HepG2 (cell line): ENCODE measurements around the gene CPVL. TPM values are rescaled to one million over a fixed set of nuclear protein-coding genes. Genes with fewer than 3 reads are reported as not detected.
A peak's percentile ranks its signal among the peaks of the same experiment; 100 is the strongest.

Experiments
- ATF2 ChIP-seq: sonication (generic); formaldehyde crosslinking; IDR thresholded peaks from 2 replicates; pipeline ENCODE4 v1.4.0; 2020; ENCODE audit warnings: missing genetic modification reagents
- CENPT ChIP-seq: sonication (generic); formaldehyde crosslinking; IDR thresholded peaks from 2 replicates; pipeline ENCODE4 v1.8.0; 2022; ENCODE audit warnings: low read depth, mild to moderate bottlenecking, moderate library complexity, missing genetic modification reagents
- FOXA1 ChIP-seq, 2 experiments: fragments of 450-650 bp in 1 of 2; sonication (generic) in 1 of 2; formaldehyde crosslinking in 1 of 2; IDR thresholded peaks; 2 replicates each; pipeline versions ENCODE4 v1.4.0 to v1.6.1; 2016 to 2020; ENCODE audit warnings: missing genetic modification reagents in 1 of 2
- FOXP1 ChIP-seq, 2 experiments: fragments of 450-650 bp in 1 of 2; IDR thresholded peaks; 2 replicates each; pipeline ENCODE4 v1.6.1; 2017 to 2018; ENCODE audit warnings: antibody characterized with exemption in 1 of 2
- HDAC2 ChIP-seq: sonication (generic); formaldehyde crosslinking; IDR thresholded peaks from 2 replicates; pipeline ENCODE4 v1.4.0; 2020; ENCODE audit warnings: missing genetic modification reagents
- HDAC6 ChIP-seq: fragments of 200-600 bp; sonication (generic); IDR thresholded peaks from 2 replicates; pipeline ENCODE4 v1.7.0; 2017; ENCODE audit warnings: mild to moderate bottlenecking, antibody characterized with exemption, low read length, low read depth
- HMG20B ChIP-seq: conservative IDR thresholded peaks from 2 replicates; pipeline ENCODE4 v1.6.1; 2016; ENCODE audit warnings: missing genetic modification reagents, missing compliant biosample characterization
- JARID2 ChIP-seq: sonication (generic); formaldehyde crosslinking; IDR thresholded peaks from 2 replicates; pipeline ENCODE4 v1.8.1; 2023; ENCODE audit warnings: missing genetic modification reagents, inconsistent platforms; ENCODE audit not compliant: insufficient replicate concordance
- KLF13 ChIP-seq: sonication (generic); formaldehyde crosslinking; IDR thresholded peaks from 2 replicates; pipeline ENCODE4 v1.4.0; 2020; ENCODE audit warnings: mild to moderate bottlenecking, missing genetic modification reagents
- KMT2B ChIP-seq: IDR thresholded peaks from 2 replicates; pipeline ENCODE4 v1.6.1; 2016; ENCODE audit warnings: missing genetic modification reagents, missing compliant biosample characterization
- MTERF4 ChIP-seq: sonication (generic); formaldehyde crosslinking; IDR thresholded peaks from 2 replicates; pipeline ENCODE4 v1.8.0; 2023; ENCODE audit warnings: mild to moderate bottlenecking, missing genetic modification reagents
- PAWR ChIP-seq: sonication (generic); formaldehyde crosslinking; IDR thresholded peaks from 2 replicates; pipeline ENCODE4 v1.4.0; 2020; ENCODE audit warnings: missing genetic modification reagents, mild to moderate bottlenecking, borderline replicate concordance
- TARDBP ChIP-seq: sonication (generic); formaldehyde crosslinking; IDR thresholded peaks from 2 replicates; pipeline ENCODE4 v1.8.0; 2022; ENCODE audit warnings: mild to moderate bottlenecking, missing genetic modification reagents
- TCF7L2 ChIP-seq: IDR thresholded peaks from 2 replicates; pipeline ENCODE4 v1.6.1; 2011; ENCODE audit warnings: mild to moderate bottlenecking, low read depth, low read length, moderate library complexity
- XBP1 ChIP-seq: sonication (generic); formaldehyde crosslinking; IDR thresholded peaks from 2 replicates; pipeline ENCODE4 v1.5.0; 2020; ENCODE audit warnings: missing genetic modification reagents
- ZFAT ChIP-seq: sonication (generic); formaldehyde crosslinking; conservative IDR thresholded peaks from 2 replicates; pipeline ENCODE4 v1.8.1; 2023; ENCODE audit warnings: missing genetic modification reagents, inconsistent platforms
- ZNF546 ChIP-seq: sonication (generic); formaldehyde crosslinking; conservative IDR thresholded peaks from 2 replicates; pipeline ENCODE4 v1.8.1; 2023; ENCODE audit warnings: mild to moderate bottlenecking, missing genetic modification reagents
- ZNF703 ChIP-seq: sonication (generic); formaldehyde crosslinking; IDR thresholded peaks from 2 replicates; pipeline ENCODE4 v1.5.1; 2020; ENCODE audit warnings: missing genetic modification reagents, mild to moderate bottlenecking, moderate library complexity, borderline replicate concordance
- ZNF781 ChIP-seq: sonication (generic); formaldehyde crosslinking; IDR thresholded peaks from 2 replicates; pipeline ENCODE4 v1.5.1; 2020; ENCODE audit warnings: borderline replicate concordance, mild to moderate bottlenecking, missing genetic modification reagents; ENCODE audit errors: not compliant biosample characterization
- polyA plus RNA-seq, 8 experiments: library from polyadenylated mRNA; depleted of rRNA in 3 of 8; stranded (reverse) in 7 of 8; unstranded in 1 of 8; fragments of >200 nt; fragmentation: Illumina TruSeq in 4 of 8; extraction: Trizol in 4 of 8; gene quantifications; 2 replicates each; pipeline versions ENCODE4 v1.2.1 to v1.2.3, GENCODE V29; 2011 to 2016; ENCODE audit warnings: low read depth in 4 of 8, missing spikeins in 1 of 8, mixed read lengths in 1 of 8; ENCODE audit not compliant: insufficient read depth in 1 of 8
- total RNA-seq, 5 experiments: library from RNA; depleted of rRNA; stranded (reverse); fragments of >200 nt; fragmentation: Illumina TruSeq; extraction: Trizol; gene quantifications; 2 replicates each; pipeline ENCODE4 v1.2.3, GENCODE V29; 2016; ENCODE audit warnings: low read depth in 1 of 5
- TF ChIP-seq, protein P1 (sequence below): sonication (generic); formaldehyde crosslinking; IDR thresholded peaks from 2 replicates; pipeline ENCODE4 v1.5.1; 2020; ENCODE audit warnings: missing genetic modification reagents, mild to moderate bottlenecking, borderline replicate concordance
- TF ChIP-seq, protein P2 (sequence below): sonication (generic); formaldehyde crosslinking; IDR thresholded peaks from 2 replicates; pipeline ENCODE4 v1.4.0; 2020; ENCODE audit warnings: missing genetic modification reagents
- TF ChIP-seq, protein P3 (sequence below): IDR thresholded peaks from 2 replicates; pipeline ENCODE4 v1.6.1; 2016; ENCODE audit warnings: mild to moderate bottlenecking, missing biosample characterization, missing genetic modification reagents
- TF ChIP-seq, protein P4 (sequence below): sonication (generic); formaldehyde crosslinking; conservative IDR thresholded peaks from 2 replicates; pipeline ENCODE4 v1.8.0; 2022; ENCODE audit warnings: mild to moderate bottlenecking, moderate library complexity, missing genetic modification reagents

The CPVL gene
- total and polyA plus RNA-seq, 2 of the 13 experiments (the other 11 are each of a cell fraction or from before 2014, with no cell fraction given): 59.2 to 294 TPM

GRCh38 chr7:29099896-29100847, 46.2 kb downstream of the CPVL start (continued):
- TF ChIP-seq JARID2 (no peak), HDAC6 (no peak), TCF7L2 (no peak), ZNF703 (CRISPR knock-in tag) (no peak), KLF13 (CRISPR knock-in tag) (no peak), FOXP1 (IDR thresholded peaks at IDR 0.05) (no peak), FOXP1 (CRISPR knock-in tag; IDR thresholded peaks at IDR 0.05) (peak; percentile 93), ZFAT (no peak), FOXA1 (IDR thresholded peaks at IDR 0.05) (0 out of 2 replicates have a peak, but pooled peaks have one; percentile 31), FOXA1 (CRISPR knock-in tag; IDR thresholded peaks at IDR 0.05) (peak; percentile 93), HMG20B (CRISPR knock-in tag) (peak; percentile 93), XBP1 (CRISPR knock-in tag) (no peak), ZNF546 (no peak), MTERF4 (CRISPR knock-in tag) (no peak), TARDBP (peak; percentile 84), ZNF781 (CRISPR knock-in tag) (no peak), ATF2 (CRISPR knock-in tag) (peak; percentile 95), KMT2B (CRISPR knock-in tag) (0 out of 2 replicates have a peak, but pooled peaks have one; percentile 21), CENPT (CRISPR knock-in tag) (no peak), HDAC2 (CRISPR knock-in tag) (peak; percentile 98), PAWR (CRISPR knock-in tag) (no peak)
- TF ChIP-seq, protein P1, sequence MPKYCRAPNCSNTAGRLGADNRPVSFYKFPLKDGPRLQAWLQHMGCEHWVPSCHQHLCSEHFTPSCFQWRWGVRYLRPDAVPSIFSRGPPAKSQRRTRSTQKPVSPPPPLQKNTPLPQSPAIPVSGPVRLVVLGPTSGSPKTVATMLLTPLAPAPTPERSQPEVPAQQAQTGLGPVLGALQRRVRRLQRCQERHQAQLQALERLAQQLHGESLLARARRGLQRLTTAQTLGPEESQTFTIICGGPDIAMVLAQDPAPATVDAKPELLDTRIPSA: no peak
- TF ChIP-seq, protein P2, sequence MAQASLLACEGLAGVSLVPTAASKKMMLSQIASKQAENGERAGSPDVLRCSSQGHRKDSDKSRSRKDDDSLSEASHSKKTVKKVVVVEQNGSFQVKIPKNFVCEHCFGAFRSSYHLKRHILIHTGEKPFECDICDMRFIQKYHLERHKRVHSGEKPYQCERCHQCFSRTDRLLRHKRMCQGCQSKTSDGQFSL (CRISPR knock-in tag): no peak
- TF ChIP-seq, protein P3, sequence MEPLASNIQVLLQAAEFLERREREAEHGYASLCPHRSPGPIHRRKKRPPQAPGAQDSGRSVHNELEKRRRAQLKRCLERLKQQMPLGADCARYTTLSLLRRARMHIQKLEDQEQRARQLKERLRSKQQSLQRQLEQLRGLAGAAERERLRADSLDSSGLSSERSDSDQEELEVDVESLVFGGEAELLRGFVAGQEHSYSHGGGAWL (CRISPR knock-in tag): no peak
- TF ChIP-seq, protein P4, sequence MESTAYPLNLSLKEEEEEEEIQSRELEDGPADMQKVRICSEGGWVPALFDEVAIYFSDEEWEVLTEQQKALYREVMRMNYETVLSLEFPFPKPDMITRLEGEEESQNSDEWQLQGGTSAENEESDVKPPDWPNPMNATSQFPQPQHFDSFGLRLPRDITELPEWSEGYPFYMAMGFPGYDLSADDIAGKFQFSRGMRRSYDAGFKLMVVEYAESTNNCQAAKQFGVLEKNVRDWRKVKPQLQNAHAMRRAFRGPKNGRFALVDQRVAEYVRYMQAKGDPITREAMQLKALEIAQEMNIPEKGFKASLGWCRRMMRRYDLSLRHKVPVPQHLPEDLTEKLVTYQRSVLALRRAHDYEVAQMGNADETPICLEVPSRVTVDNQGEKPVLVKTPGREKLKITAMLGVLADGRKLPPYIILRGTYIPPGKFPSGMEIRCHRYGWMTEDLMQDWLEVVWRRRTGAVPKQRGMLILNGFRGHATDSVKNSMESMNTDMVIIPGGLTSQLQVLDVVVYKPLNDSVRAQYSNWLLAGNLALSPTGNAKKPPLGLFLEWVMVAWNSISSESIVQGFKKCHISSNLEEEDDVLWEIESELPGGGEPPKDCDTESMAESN: peak; percentile 75; the same call in 1 of the 2 replicates
